ENCODE data around the gene PRR11. TPM values are rescaled to one million over a fixed set of nuclear protein-coding genes. Genes with fewer than 3 reads are reported as not detected.
A peak's percentile ranks its signal among the peaks of the same experiment; 100 is the strongest.

Gene PRR11
- total RNA-seq, 1 donor from 2014 or later: 14.9 TPM

DNA sequence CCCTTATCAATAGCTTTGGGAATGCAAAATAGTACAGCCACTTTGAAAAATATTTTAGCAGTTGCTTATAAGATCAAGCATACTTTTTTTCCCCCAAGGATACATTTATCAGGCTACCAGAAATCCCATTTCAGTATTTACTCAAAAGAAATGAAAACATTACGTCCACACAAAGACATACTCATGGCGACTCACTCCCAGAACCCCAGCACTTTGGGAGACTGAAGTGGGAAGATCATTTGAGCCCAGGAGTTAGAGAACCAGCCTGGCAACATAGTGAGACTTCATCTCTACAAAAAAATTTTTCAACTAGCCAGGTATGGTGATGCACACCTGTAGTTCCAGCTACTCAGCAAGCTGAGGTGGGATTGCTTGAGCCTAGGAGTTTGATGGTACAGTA is 6.5 kb upstream of the PRR11 start:
- Histone ChIP-seq H3K9me3 (ENCODE audit: insufficient read depth, low read depth, low read length) (no peaks in the 10 kb centered on the region), H3K9ac (ENCODE audit: low read length) (no peak overlapping the region), H3K27ac (ENCODE audit: low read depth, low read length) (no peak overlapping the region), H3K27me3 (ENCODE audit: insufficient read depth, low read length) (no peaks in the 10 kb centered on the region), H3K79me2 (ENCODE audit: insufficient read depth, low read length) (peaks cover 100% of the 10 kb centered on the region), H3K4me3 (ENCODE audit: insufficient read depth, low read depth, low read length) (no peak overlapping the region), H3K4me1 (ENCODE audit: insufficient read depth, low read length) (peaks cover 27% of the 10 kb centered on the region), H4K20me1 (ENCODE audit: insufficient read depth, low read length) (peaks cover 27% of the 10 kb centered on the region), H2AFZ (ENCODE audit: low read depth, low read length) (no peak overlapping the region), H3K36me3 (ENCODE audit: insufficient read depth, low read length) (no peaks in the 10 kb centered on the region), H3K4me2 (ENCODE audit: low read length) (peak overlapping the region; percentile 16)
- no peak for DNase-seq (ENCODE audit: low read depth)
- no peak for TF ChIP-seq EZH2 (IDR thresholded peaks at IDR 0.05; ENCODE audit: insufficient read depth, low read length)
- no peak for TF ChIP-seq CTCF (IDR thresholded peaks at IDR 0.05; ENCODE audit: insufficient read depth, low read depth, low read length)
- no peaks in the 10 kb centered on the region for H3K36me3 Mint-ChIP-seq (ENCODE audit: low read depth, unreplicated experiment)
- H3K4me1 Mint-ChIP-seq (ENCODE audit: low read depth, unreplicated experiment): peaks cover 23% of the 10 kb centered on the region
- H3K9me3 Mint-ChIP-seq (ENCODE audit: unreplicated experiment): no peaks in the 10 kb centered on the region
- no peak for FAIRE-seq
- H3K27ac Mint-ChIP-seq (ENCODE audit: unreplicated experiment): no peak overlapping the region
- H3K27me3 Mint-ChIP-seq (ENCODE audit: low read depth, unreplicated experiment): no peaks in the 10 kb centered on the region
- no peak overlapping the region for H3K4me3 Mint-ChIP-seq (ENCODE audit: unreplicated experiment)

- TF ChIP-seq CTCF (IDR thresholded peaks at IDR 0.05; ENCODE audit: insufficient read depth, low read depth, low read length): no peak
- no peak for TF ChIP-seq EZH2 (IDR thresholded peaks at IDR 0.05; ENCODE audit: insufficient read depth, low read length)
- Mint-ChIP-seq H3K4me3 (ENCODE audit: unreplicated experiment) (no peak overlapping the region), H3K27ac (ENCODE audit: unreplicated experiment) (no peak overlapping the region), H3K27me3 (ENCODE audit: low read depth, unreplicated experiment) (no peaks in the 10 kb centered on the region), H3K36me3 (ENCODE audit: low read depth, unreplicated experiment) (no peaks in the 10 kb centered on the region), H3K4me1 (ENCODE audit: low read depth, unreplicated experiment) (peaks cover 23% of the 10 kb centered on the region), H3K9me3 (ENCODE audit: unreplicated experiment) (no peaks in the 10 kb centered on the region)
- Histone ChIP-seq H3K36me3 (ENCODE audit: insufficient read depth, low read length) (no peaks in the 10 kb centered on the region), H3K4me1 (ENCODE audit: insufficient read depth, low read length) (peaks cover 27% of the 10 kb centered on the region), H3K9ac (ENCODE audit: low read length) (no peak overlapping the region), H3K79me2 (ENCODE audit: insufficient read depth, low read length) (peaks cover 95% of the 10 kb centered on the region), H3K9me3 (ENCODE audit: insufficient read depth, low read depth, low read length) (no peaks in the 10 kb centered on the region), H3K27ac (ENCODE audit: low read depth, low read length) (no peak overlapping the region), H4K20me1 (ENCODE audit: insufficient read depth, low read length) (peaks cover 27% of the 10 kb centered on the region), H3K27me3 (ENCODE audit: insufficient read depth, low read length) (no peaks in the 10 kb centered on the region), H2AFZ (ENCODE audit: low read depth, low read length) (no peak overlapping the region), H3K4me3 (ENCODE audit: insufficient read depth, low read depth, low read length) (no peak overlapping the region), H3K4me2 (ENCODE audit: low read length) (no peak overlapping the region)
- FAIRE-seq: no peak
- DNase-seq (ENCODE audit: low read depth): no peak
These were observed 5.6 kb upstream of the PRR11 start for GRCh38 chr17:59149841-59150511.

GRCh38 chr17:59151006-59151405 is 4.5 kb upstream of the PRR11 start:
- peaks cover 18% of the 10 kb centered on the region for H4K20me1 ChIP-seq (ENCODE audit: insufficient read depth, low read length)
- Mint-ChIP-seq H3K36me3 (ENCODE audit: low read depth, unreplicated experiment) (no peaks in the 10 kb centered on the region), H3K9me3 (ENCODE audit: unreplicated experiment) (no peaks in the 10 kb centered on the region), H3K27ac (ENCODE audit: unreplicated experiment) (no peak overlapping the region), H3K4me3 (ENCODE audit: unreplicated experiment) (no peak overlapping the region), H3K27me3 (ENCODE audit: low read depth, unreplicated experiment) (no peaks in the 10 kb centered on the region), H3K4me1 (ENCODE audit: low read depth, unreplicated experiment) (peaks cover 22% of the 10 kb centered on the region)
- DNase-seq (ENCODE audit: low read depth) (no peak), FAIRE-seq (no peak)
- no peak overlapping the region for H3K27ac ChIP-seq (ENCODE audit: low read depth, low read length)
- H3K4me2 ChIP-seq (ENCODE audit: low read length): peak overlapping the region; percentile 88
- H3K4me1 ChIP-seq (ENCODE audit: insufficient read depth, low read length): peaks cover 27% of the 10 kb centered on the region
- H3K36me3 ChIP-seq (ENCODE audit: insufficient read depth, low read length): no peaks in the 10 kb centered on the region
- peaks cover 86% of the 10 kb centered on the region for H3K79me2 ChIP-seq (ENCODE audit: insufficient read depth, low read length)
- TF ChIP-seq CTCF (IDR thresholded peaks at IDR 0.05; ENCODE audit: insufficient read depth, low read depth, low read length) (no peak), EZH2 (IDR thresholded peaks at IDR 0.05; ENCODE audit: insufficient read depth, low read length) (no peak)
- H3K4me3 ChIP-seq (ENCODE audit: insufficient read depth, low read depth, low read length): peak overlapping the region; percentile 90
- H3K9ac ChIP-seq (ENCODE audit: low read length): no peak overlapping the region
- no peaks in the 10 kb centered on the region for H3K27me3 ChIP-seq (ENCODE audit: insufficient read depth, low read length)
- H3K9me3 ChIP-seq (ENCODE audit: insufficient read depth, low read depth, low read length): no peaks in the 10 kb centered on the region
- no peak overlapping the region for H2AFZ ChIP-seq (ENCODE audit: low read depth, low read length)

Measured in astrocyte (in vitro differentiated cells and primary cell).